GM20000 (cell line): ENCODE results near the gene GALNT2.

ENCODE experiments used
- DNase-seq: peaks from one replicate; pipeline ENCODE4 v3.0.0; 2012; ENCODE audit warnings: low spot score
- TF ChIP-seq, protein P1 (sequence below): IDR thresholded peaks from 2 replicates; pipeline ENCODE4 v1.5.1; 2012; ENCODE audit warnings: mild to moderate bottlenecking, control low read depth; ENCODE audit errors: extremely low read depth, missing control alignments

GALNT2 gene

DNA sequence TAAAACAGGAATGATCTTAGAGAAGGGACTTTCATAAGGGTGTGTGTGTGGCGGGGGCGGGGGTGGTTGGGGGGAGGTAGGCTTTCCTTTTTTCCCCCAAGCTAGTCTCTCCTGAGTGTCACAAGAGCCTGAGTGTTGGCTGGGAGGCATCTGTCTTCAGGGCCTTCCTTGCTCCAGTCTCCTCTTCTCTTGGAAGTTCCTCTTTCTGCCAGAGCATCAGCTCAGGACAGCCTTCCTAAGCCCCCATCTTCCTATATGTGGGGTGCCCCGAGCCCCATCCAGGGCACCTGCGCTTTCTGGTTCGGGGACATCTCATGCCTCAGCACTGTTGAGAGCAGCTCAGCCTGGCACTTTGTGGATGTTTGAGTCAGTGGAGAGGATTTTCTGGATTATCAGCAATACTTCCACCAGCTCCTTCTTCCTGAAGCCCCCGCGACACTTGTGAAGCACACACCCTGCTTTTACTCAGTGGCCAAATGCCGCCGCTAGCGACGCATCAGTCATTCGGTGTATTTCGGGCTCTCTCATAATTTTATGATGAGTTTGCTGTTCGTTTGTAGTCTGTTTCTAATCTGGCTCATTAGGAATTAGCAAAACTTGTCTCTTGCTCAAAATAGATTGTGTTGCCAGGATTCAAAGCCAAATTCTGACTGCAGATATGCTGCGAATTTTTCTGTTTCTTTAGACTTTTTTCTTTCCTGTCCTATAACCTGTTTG, 61.7 kb downstream of the GALNT2 start:
- TF ChIP-seq, protein P1, sequence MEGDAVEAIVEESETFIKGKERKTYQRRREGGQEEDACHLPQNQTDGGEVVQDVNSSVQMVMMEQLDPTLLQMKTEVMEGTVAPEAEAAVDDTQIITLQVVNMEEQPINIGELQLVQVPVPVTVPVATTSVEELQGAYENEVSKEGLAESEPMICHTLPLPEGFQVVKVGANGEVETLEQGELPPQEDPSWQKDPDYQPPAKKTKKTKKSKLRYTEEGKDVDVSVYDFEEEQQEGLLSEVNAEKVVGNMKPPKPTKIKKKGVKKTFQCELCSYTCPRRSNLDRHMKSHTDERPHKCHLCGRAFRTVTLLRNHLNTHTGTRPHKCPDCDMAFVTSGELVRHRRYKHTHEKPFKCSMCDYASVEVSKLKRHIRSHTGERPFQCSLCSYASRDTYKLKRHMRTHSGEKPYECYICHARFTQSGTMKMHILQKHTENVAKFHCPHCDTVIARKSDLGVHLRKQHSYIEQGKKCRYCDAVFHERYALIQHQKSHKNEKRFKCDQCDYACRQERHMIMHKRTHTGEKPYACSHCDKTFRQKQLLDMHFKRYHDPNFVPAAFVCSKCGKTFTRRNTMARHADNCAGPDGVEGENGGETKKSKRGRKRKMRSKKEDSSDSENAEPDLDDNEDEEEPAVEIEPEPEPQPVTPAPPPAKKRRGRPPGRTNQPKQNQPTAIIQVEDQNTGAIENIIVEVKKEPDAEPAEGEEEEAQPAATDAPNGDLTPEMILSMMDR: no peak

DNA sequence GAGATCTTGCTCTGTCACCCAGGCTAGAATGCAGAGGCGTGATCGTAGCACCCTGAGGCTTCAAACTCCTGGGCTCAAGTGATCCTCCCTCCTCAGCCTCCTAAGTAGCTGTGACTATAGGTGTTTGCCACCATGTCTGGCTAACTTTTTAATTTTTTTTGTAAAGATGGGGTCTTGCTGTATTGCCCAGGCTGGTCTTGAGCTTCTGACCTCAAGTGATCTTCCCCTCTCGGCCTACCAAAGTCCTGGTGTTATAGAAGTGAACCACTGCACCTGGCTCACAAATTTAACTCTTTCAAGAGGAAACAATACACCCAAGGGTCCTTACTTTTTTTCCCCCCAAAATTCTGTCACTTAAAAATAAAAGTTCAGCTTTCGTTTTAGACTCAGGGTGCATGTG, 62.3 kb downstream of the GALNT2 start:
- TF ChIP-seq, protein P1: no peak
- DNase-seq: no peak

More for the DNA sequence above, 61.7 kb downstream of the GALNT2 start:
- no peak for DNase-seq

DNA sequence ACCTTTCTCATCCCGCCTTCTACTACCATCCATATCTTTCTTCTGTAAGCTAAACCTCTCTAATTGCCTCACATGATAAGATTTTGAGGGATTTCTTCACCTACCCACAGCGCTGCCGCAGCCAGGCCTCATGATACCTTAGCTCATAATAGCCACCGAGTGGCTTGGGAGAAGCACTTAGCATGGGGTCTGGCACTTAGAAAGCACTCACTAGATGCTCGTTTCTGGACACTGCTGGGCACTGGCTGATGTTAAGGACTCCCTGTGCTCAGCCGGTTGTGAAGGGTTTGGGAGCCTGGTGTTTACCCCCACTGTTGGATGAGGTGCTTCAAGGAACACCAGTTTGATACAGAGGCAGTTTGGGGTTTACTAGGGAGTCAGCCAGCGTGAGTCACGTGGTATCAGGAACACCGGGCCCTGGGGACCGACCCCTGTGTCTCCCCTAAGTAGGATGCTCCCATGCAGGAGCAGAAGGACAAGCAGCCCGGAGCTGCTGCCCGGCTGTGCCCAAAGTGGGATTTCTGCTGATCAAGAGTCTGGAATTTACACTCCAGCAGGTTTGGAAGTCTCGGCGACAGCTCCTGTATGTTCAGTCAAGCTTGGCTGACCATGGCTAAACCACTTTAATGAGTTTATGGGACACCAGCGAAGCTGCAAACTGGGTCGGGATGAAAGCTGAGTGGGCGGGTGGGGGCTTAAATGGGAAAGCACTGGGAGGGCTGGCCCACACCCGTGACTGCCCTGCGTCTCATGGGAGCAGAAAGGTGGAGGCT, 63.3 kb downstream of the GALNT2 start:
- no peak for DNase-seq
- TF ChIP-seq, protein P1: no peak

DNA sequence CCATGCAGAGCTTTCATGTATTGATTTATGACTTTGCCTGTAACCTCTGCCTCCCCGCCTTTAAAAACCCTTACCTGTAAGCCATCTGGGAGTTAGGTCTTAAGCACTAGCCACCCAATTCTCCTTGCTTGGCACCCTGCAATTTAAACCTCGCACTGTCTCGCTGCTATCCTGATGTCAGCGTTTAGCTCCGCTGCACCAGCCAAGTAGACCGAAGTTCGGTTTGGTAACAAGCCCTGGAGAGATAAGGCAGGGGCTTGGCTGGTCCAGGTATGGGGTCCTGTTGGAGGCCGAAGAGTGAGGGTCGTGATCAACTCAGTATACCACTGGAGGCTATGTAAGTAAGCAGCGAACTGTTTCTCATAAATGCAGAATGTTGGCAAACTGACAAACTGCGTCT, 64.4 kb downstream of the GALNT2 start:
- no peak for DNase-seq
- TF ChIP-seq, protein P1: no peak

DNA sequence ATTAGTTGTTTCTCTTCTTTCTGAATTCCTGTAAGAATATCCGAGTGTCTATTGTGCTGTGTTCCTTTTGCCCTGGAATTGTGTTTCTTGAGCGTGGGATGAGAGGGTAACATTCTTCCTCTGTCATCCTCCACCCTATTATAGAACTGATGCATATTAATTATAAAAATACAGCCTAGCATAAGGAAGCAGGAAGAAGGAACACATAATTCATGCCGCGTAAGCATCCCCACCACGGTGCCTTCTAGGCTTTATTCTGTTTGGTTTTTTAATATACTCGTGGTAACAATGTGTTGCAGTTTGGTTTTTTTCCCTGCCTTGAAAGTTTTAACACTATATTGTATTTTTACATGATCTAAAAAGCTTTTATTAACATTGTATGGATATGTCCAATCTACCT, 65.7 kb downstream of the GALNT2 start:
- TF ChIP-seq, protein P1: no peak
- DNase-seq: no peak

DNA sequence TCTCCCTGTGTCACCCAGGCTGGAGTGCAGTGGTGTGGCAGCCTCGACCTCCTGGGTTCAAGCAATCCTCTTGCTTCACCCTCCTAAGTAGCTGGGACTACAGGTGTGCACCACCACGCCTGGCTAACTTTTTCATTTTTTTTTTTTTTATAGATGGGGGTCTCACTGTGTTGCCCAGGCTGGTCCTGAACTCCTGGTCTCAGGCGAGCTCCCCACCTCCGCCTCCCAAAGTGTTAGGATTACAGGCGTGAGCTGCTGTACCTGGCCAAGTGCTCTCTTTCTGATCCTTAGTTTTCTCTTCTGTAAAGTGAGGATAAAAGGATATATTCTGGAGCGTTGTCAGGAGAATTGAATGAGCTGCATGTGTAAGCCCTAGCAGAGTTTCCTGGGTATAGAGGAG, 68.7 kb downstream of the GALNT2 start:
- TF ChIP-seq, protein P1: no peak
- no peak for DNase-seq

DNA sequence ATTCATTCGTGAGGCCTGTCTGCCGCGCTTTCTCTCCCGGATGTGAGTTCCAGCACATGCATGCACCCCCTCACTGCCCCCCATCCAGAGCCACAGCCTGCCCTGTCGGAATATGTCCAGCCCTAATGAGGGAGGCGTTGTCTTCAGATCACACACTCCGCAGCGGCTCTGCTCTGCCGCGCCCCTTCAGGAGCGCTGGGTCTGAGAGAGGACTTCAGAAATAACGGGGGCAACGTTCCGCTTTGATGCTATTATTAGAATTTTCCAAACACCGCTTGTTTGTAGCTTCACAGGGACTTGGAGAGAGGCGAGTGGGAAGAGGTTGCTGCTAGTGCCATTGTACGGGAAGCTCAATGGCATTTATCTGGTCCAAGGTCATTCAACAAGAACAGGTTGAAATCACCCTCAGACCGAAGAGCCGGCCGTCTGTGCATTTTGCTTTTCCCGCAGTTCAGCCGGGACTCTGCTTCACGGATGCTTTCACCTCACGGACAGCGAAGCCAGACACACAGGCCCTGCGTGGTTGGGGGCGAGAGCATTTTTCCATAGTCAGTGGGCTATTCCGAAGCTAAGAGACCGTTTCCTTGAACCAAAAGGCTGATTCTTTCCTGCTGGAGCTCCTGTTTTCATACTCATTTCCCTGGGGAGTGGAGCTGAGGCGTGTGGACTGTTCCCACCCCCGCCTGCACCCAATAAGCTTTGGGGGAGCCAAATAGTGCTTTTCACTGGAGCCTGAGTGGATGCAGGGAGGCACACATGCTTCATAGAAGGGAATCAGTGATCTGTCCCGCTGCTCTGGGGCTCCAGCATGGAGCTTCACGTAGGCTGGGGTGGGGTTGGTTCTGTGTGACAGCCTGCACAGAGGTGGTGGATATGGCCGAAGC, 69.7 kb downstream of the GALNT2 start:
- DNase-seq: no peak
- TF ChIP-seq, protein P1: no peak
